ENCODE measurements around the gene AMHR2.
"Not testable (repeated sequence)": the region's sequence is repeated elsewhere in the genome, so short reads cannot be mapped to it uniquely, and the experiment has no call there.

Gene AMHR2

GRCh38 chr12:53415752-53416389 lies 7.8 kb upstream of the AMHR2 start:
- not testable (repeated sequence) for DNase-seq (ENCODE audit: low read depth)

GRCh38 chr12:53417291-53417816 lies 6.3 kb upstream of the AMHR2 start:
- DNase-seq (ENCODE audit: low read depth), result not testable (repeated sequence)

GRCh38 chr12:53418221-53418620 lies 5.4 kb upstream of the AMHR2 start:
- DNase-seq (ENCODE audit: low read depth), result no peak

GRCh38 chr12:53419756-53420155 lies 3.9 kb upstream of the AMHR2 start:
- no peak for DNase-seq (ENCODE audit: low read depth)

- DNase-seq (ENCODE audit: low read depth), result not testable (repeated sequence)
Observed at GRCh38 chr12:53422247-53422646, 1.4 kb upstream of the AMHR2 start.

- peak; percentile 68 for DNase-seq (ENCODE audit: low read depth)
Observed at GRCh38 chr12:53424626-53425514, 1.2 kb downstream of the AMHR2 start.

GRCh38 chr12:53425515-53426150 lies 2.0 kb downstream of the AMHR2 start:
- DNase-seq (ENCODE audit: low read depth), result no peak

- peak; percentile 97 for DNase-seq (ENCODE audit: low read depth)
Observed at GRCh38 chr12:53427905-53428594, 4.4 kb downstream of the AMHR2 start.

- no peak for DNase-seq (ENCODE audit: low read depth)
Observed at GRCh38 chr12:53428741-53429140, 5.1 kb downstream of the AMHR2 start.

GRCh38 chr12:53430116-53430515 lies 6.5 kb downstream of the AMHR2 start:
- no peak for DNase-seq (ENCODE audit: low read depth)

GRCh38 chr12:53431187-53431586 lies 7.5 kb downstream of the AMHR2 start:
- DNase-seq (ENCODE audit: low read depth), result no peak

GRCh38 chr12:53435326-53435725 lies 11.7 kb downstream of the AMHR2 start:
- not testable (repeated sequence) for DNase-seq (ENCODE audit: low read depth)

- not testable (repeated sequence) for DNase-seq (ENCODE audit: low read depth)
Observed at GRCh38 chr12:53439582-53439981, 15.9 kb downstream of the AMHR2 start.

GRCh38 chr12:53441040-53441833 lies 17.6 kb downstream of the AMHR2 start, which contains the start of gene PRR13:
TSS of gene PRR13 (plus strand) at chr12:53441734. CDS start at chr12:53442715, 981 bp downstream.
- DNase-seq (ENCODE audit: low read depth), result peak; percentile 99

GRCh38 chr12:53443955-53444354 lies 20.3 kb downstream of the AMHR2 start:
- no peak for DNase-seq (ENCODE audit: low read depth)

GRCh38 chr12:53444593-53445325 lies 21.1 kb downstream of the AMHR2 start:
- not testable (repeated sequence) for DNase-seq (ENCODE audit: low read depth)

GRCh38 chr12:53450936-53451335 lies 27.3 kb downstream of the AMHR2 start:
- DNase-seq (ENCODE audit: low read depth), result no peak

- peak; percentile 100 for DNase-seq (ENCODE audit: low read depth)
Observed at GRCh38 chr12:53451661-53452158, 28.1 kb downstream of the AMHR2 start, which contains the start of gene PCBP2. TSS of gene PCBP2 (plus strand) at chr12:53452102. CDS start at chr12:53454801, 2,699 bp downstream.

- DNase-seq (ENCODE audit: low read depth), result peak; percentile 85
Observed at GRCh38 chr12:53452159-53453077, 28.8 kb downstream of the AMHR2 start.

Measured in amniotic epithelial cell (primary cell).